CMK (cell line): ENCODE measurements around the gene MB.
"Not testable (repeated sequence)": the region's sequence is repeated elsewhere in the genome, so short reads cannot be mapped to it uniquely, and the experiment has no call there.

Source experiments
- DNase-seq: peaks from one replicate; pipeline ENCODE4 v3.0.0-alpha.2; 2010; ENCODE audit warnings: low read depth

MB gene

DNA sequence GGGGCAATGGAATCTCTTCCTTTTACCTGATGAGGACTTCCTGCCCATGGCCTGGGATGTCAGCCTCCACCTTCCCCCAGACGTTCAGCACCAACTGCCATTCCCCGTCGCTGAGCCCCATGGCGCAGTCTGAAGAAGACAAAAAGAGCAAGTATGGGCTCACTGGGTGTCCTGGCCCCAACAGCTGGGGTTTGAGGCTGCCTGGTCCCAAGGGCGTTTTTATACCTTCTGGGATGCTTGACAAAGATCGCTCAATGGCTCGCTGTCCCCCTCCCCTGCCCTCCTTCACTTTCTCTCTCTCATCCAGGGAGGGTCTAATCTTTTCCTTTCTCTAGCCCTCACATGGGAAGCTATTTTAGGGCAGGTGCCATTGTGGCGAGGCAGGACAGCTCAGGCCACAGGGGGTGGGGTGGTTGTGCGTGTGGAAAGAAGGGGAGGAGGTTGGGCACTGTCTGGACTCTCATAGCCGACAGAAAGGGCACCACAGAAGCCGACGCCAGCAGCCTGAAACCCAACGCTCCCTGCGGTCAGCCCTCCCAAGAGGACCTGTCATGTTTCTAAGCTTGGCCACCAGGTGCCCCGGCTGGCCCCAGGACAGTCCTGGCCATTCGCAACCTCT is at the start of gene MB:
Gene MB, minus strand, starts transcription at position 193 of the 619 bp plus-strand sequence. Its CDS starts 72 bp downstream, at position 121.
- DNase-seq, result no peak

GRCh38 chr22:35666699-35667098 is 49.6 kb upstream of the MB start:
- DNase-seq, result not testable (repeated sequence)

DNA sequence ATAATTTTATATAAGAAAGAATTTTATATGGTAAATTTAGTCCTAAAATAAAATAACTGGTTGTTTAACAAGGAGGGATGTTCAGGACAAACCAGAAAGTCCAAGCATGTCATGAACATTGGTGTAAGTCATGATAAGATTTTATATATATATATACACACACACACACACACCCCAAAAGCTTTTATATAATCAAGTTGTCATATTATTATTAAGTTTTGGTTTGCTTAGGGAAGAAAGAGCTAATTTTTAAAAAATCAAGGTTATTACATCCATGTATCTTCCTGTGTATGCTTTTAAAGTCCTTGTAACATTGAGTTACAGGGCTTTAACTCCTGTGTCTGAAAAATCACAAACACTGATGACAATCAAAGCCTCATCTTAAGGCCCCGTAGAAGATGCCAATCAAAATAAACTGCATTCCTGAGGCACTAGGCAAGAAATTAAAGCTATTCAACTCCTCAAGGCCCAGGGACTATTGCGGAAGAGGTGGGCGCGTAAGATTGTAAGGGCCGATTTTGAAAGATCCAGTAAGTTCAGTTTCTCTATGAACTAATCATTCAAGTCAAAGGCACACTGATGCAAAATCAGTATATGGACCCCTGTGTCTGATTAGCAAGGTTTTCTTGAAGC is 47.9 kb upstream of the MB start:
- DNase-seq, result no peak

DNA sequence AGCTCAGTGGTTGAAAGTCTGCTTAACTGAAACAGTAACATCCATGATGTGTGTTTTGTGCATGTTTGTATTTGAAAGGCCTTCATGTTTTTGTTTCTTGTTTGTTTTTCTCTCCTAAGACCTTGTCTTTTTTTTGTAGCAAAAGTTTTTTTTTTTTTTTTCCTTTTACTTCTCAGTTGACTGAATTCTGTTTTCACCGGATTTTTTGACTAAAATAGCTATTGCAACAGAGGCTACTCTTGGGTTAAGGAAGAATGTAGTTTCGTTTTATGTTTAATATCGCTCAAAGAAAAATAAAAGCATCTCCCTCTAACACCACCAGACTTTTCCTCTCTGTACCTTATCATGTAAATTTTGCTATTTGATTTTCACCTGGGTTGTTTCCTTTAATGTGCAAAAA is 46.2 kb upstream of the MB start:
- DNase-seq, result no peak

DNA sequence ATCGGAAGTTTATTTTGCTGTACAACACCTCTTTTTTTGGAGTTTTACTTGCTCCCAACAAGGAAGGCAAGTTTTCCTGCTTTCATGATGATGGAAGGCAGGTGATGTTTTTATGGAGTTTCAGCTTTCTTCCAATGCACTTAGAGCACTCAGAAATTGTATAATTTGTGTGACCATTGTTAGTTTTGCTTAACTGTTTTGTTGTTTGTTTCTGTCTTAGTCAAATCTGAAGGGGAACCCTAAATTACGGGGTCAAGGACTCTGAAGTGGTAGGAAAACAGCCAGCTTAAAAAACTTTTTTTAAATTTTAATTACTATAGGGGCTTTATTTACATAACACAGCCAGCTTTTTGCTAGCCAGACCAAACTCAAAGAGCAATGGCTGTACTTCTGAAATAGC is 45.8 kb upstream of the MB start:
- DNase-seq, result no peak

DNA sequence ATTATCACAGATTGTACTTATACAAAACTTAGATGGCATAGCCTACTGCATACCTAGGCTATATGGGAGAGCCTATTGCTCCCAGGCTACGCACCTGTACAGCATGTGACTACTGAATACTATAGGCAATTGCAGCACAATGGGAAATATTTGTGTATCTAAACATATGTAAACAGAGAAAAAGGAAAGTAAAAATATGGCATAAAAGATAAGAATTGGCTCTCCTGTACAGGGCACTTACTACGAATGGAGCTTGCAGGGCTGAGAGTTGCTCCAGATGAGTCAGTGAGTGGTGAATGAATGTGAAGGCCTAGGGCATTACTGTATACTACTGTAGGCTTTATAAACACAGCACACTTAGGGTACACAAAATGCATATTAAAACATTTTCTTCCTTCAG is 44.3 kb upstream of the MB start:
- no peak for DNase-seq

GRCh38 chr22:35660291-35661127 is 43.4 kb upstream of the MB start:
- peak; percentile 61 for DNase-seq

GRCh38 chr22:35657571-35658312 is 40.6 kb upstream of the MB start:
- DNase-seq, result no peak

DNA sequence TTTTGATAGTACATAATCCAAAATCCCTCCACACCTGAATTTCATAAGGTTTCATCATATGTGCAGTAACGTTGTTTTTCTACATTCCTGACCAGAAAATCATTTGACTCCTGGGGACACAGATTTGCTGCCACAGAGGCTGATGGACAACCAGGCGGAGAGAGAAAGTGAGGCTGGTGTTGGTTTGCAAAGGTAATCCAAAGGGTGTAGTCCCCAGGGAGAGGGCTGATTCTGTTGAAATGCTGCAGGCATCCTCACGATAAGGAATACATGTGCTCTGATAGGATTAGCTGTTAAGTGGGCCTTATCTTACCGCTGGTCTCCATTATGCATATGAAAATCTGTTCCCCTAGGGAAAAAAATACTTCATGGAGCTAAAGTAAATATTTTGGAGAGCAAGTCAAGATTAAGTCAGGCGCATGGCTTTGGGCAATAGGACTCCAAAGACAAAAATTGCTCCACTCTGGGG is 39.2 kb upstream of the MB start:
- DNase-seq, result no peak

DNA sequence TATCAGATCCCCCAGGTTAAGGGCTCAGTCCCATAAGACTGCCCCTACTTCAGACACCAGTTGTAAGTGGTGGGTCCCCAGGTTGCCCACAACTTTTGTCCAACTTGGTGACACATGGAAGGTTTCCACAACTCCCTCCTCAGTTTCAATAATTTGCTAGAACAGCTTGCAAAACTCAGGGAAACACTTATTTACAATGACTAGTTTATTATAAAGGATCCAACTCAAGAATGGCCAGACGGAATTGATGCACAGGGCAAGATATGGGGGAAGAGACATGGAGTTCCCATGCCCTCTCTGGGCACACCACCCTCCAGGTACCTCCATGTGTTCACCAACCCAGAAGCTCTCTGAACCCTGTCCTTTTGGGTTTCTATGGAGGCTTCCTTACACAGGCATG is 36.7 kb upstream of the MB start:
- no peak for DNase-seq

GRCh38 chr22:35651085-35651484 is 34.0 kb upstream of the MB start:
- no peak for DNase-seq

DNA sequence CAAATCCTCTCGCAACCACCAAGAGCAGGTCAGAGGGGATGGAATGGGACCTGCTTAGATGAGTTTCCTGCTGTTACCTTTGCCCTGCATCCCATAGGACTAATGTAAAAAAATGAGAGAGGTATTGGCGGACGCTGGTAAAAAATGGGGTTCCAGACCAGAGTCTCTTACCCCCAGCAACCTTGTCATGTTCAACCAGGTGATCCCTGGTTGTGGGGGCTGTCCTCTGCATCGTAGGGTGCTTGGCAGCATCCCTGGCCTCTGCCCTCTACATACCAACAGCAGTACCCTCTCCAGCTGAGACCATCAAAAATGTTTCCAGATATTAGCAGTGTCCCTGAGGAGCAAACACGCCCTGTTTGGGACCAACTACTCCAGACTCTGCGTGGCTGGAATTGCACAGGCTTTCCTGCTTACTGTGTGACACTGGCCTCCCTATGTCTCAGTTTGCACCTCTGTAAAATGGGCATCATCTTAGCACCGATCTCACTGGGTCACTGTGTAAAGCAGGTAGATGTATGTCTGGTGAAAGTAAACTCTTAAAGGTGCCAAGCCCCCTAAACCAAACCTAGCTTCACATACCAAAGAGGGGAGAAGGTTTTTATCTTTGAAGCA is 32.6 kb upstream of the MB start:
- no peak for DNase-seq

DNA sequence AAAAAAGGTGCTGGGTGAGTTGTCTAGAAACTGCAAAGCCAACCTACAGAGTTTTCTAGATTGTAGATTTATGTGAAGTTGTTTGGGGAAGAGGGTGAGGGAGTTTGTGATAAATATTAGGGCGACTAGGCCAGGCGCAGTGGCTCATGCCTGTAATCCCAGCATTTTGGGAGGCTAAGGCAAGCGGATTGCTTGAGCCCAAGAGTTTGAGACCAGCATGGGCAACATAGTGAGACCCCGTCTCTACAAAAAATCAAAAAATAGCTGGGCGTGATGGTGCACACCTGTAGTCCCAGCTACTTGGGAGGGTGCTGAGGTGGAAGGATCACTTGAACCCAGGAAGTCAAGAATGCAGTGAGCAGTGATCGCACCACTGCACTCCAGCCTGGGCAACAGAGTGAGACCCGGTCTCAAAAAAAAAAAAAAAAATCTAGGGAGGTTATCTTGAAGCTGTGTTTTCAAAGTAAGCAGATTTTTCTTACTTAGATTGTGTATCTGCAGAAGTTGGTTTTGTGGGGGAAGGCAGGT is 32.0 kb upstream of the MB start:
- DNase-seq, result no peak

GRCh38 chr22:35648066-35649025 is 31.2 kb upstream of the MB start, which contains the start of gene APOL6:
Gene APOL6 (plus strand): TSS chr22:35648446. CDS start chr22:35656426, 7,980 bp downstream.
- no peak for DNase-seq

DNA sequence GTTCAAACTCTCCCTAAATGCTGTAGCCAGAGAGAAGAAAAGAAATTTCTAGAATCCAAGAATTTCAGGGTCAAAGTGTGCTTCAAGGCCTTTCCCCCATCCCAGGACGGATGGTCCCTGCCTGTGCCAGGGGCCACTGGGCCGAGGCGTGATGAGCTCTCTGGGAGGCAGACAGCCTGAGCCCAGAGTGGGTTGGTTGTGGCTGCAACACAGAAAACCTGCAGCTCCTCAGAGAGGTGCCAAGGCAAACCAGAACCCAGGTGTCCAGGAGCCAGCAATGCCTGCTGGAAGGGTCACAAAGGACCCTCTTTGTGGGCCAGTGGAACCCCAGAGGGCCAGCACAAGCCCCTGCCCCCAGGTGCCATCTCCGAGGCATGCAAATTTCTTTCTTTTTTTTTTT is 28.5 kb upstream of the MB start:
- no peak for DNase-seq

DNA sequence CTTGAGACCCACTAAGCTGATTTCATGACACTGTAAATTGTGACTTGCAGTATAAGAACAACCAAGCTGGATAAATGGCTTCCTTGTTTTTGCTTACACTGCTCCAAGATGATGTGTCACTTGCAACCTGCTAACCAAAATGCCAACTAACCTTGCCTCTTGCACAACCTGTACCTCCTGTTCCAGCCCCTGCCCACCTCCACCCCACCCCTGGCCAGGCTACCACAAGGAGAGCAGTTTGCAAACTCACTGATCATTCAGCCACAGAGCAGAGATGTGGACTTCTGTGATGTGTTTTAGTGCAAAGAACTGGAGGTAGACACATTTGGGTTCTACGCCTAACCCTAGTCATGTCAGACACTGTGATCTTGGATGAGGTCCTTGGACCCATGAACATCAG is 26.9 kb upstream of the MB start:
- DNase-seq, result no peak

- DNase-seq, result no peak
Measured at GRCh38 chr22:35642305-35642741, 25.2 kb upstream of the MB start.

DNA sequence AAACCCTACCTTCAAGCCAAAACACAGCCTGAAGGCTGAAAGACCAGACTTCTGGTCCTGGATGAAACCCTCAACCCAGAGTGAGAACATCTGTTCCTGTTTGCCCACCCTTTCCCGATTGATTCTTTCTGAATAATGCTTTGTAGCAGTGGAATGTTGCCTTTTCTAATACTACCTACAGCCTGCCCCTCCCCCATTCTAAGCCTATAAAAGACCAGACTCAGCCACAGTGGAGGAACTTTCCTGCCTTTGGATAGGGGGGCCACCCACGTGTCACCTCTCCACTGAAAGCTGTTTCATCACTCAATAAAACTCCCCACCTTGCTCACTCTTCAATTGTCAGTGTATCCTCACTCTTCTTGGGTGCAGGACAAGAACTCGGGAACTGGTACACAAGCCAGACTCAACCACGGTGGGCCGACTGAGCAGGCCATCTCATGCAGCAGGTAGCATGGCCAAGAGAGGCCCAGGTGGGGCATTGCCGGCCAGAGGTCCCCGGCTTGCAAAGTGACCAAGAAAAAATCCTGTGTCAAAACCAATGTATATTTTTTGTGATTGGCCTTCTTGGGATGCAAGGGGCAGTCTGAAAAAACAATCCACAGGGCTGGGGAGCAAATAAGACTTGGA is 24.5 kb upstream of the MB start:
- no peak for DNase-seq

GRCh38 chr22:35638410-35638809 is 21.3 kb upstream of the MB start:
- DNase-seq, result no peak

- DNase-seq, result no peak
Measured at GRCh38 chr22:35638001-35638400, 20.9 kb upstream of the MB start.
